ENCODE data around the gene FLVCR1.

DNA sequence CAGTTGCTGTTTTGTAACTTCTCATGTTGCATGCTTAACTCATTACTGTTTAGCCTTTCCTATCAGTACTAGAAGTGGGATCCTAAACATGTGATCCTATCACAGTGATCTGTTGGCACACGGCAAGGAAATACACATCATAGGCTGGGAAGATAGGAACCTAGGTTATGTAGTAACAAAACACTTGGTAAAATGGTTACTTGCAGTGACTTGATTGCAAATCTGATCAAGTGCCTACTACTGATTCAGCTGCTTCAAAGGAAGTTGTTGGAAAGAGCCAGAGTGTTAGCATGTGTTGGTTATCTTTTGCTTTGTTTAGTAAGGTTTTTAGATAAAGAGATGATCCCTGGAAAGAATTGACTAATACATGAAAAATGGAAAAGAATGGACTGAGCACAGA is 83.4 kb downstream of the FLVCR1 start:
- TF ChIP-seq, protein P1, sequence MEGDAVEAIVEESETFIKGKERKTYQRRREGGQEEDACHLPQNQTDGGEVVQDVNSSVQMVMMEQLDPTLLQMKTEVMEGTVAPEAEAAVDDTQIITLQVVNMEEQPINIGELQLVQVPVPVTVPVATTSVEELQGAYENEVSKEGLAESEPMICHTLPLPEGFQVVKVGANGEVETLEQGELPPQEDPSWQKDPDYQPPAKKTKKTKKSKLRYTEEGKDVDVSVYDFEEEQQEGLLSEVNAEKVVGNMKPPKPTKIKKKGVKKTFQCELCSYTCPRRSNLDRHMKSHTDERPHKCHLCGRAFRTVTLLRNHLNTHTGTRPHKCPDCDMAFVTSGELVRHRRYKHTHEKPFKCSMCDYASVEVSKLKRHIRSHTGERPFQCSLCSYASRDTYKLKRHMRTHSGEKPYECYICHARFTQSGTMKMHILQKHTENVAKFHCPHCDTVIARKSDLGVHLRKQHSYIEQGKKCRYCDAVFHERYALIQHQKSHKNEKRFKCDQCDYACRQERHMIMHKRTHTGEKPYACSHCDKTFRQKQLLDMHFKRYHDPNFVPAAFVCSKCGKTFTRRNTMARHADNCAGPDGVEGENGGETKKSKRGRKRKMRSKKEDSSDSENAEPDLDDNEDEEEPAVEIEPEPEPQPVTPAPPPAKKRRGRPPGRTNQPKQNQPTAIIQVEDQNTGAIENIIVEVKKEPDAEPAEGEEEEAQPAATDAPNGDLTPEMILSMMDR (IDR thresholded peaks at IDR 0.05): no peak
- TF ChIP-seq POLR2AphosphoS5 (IDR thresholded peaks at IDR 0.05) (no peak), POLR2A (IDR thresholded peaks at IDR 0.05) (no peak), EP300 (IDR thresholded peaks at IDR 0.05) (no peak)

Data from upper lobe of left lung (tissue), 4 donors.